A673 (cell line): ENCODE measurements around the gene VWA5B2. TPM values are rescaled to one million over a fixed set of nuclear protein-coding genes. Genes with fewer than 3 reads are reported as not detected.

ENCODE experiments used
- BruUV-seq: library from RNA; stranded (reverse); fragments of 400-500 nt; replicated peaks from 2 replicates; lab custom pipeline; 2021; lab: Mats Ljungman, UMichigan
- CTCF ChIA-PET: fragments of 300-600 bp; sonication (Branson Sonifier 250); formaldehyde crosslinking; loops from one replicate; lab custom pipeline; 2022; ENCODE audit warnings: antibody characterized with exemption; lab: Charles Lee
- POLR2A ChIA-PET: fragments of 300-600 bp; sonication (Branson Sonifier 250); formaldehyde crosslinking; loops from one replicate; lab custom pipeline; 2022; ENCODE audit warnings: antibody characterized with exemption; ENCODE audit not compliant: low non-redundant PET; lab: Charles Lee
- DNase-seq: peaks from one replicate; pipeline ENCODE4 v3.0.0-alpha.2; 2015; ENCODE audit warnings: low spot score
- H3K27ac ChIP-seq: fragments of 200-600 bp; sonication (generic); 2 replicates; pipeline ENCODE4 v1.5.1; 2016; ENCODE audit warnings: mixed run types, low read depth, mild to moderate bottlenecking, mixed read lengths, antibody characterized with exemption, low read length; ENCODE audit not compliant: poor library complexity, severe bottlenecking
- H3K27me3 ChIP-seq: fragments of 200-600 bp; sonication (generic); replicated peaks from 2 replicates; pipeline ENCODE4 v1.6.1; 2017; ENCODE audit warnings: mixed run types, low read depth, mild to moderate bottlenecking, mixed read lengths, antibody characterized with exemption, low read length; ENCODE audit not compliant: insufficient read depth, poor library complexity
- H3K36me3 ChIP-seq: fragments of 200-600 bp; sonication (generic); 2 replicates; pipeline ENCODE4 v1.6.1; 2016; ENCODE audit warnings: mixed run types, mild to moderate bottlenecking, mixed read lengths, antibody characterized with exemption, low read length; ENCODE audit not compliant: insufficient read depth, poor library complexity, severe bottlenecking
- H3K4me1 ChIP-seq: fragments of 200-600 bp; sonication (generic); 2 replicates; pipeline ENCODE4 v1.6.1; 2017; ENCODE audit warnings: mixed run types, mild to moderate bottlenecking, mixed read lengths, antibody characterized with exemption, low read length; ENCODE audit not compliant: insufficient read depth, poor library complexity, severe bottlenecking
- H3K4me3 ChIP-seq: fragments of 200-600 bp; sonication (generic); 2 replicates; pipeline ENCODE4 v1.5.1; 2016; ENCODE audit warnings: low read depth, mixed run types, mild to moderate bottlenecking, mixed read lengths, low read length; ENCODE audit not compliant: poor library complexity, severe bottlenecking
- H3K9me3 ChIP-seq: fragments of 200-600 bp; sonication (generic); 2 replicates; pipeline ENCODE4 v1.6.1; 2016; ENCODE audit warnings: mixed run types, low read depth, mild to moderate bottlenecking, mixed read lengths, antibody characterized with exemption, low read length; ENCODE audit not compliant: poor library complexity, severe bottlenecking
- CTCF ChIP-seq: fragments of 300-800, 200-600 bp; sonication (generic); conservative IDR thresholded peaks from 2 replicates; pipeline ENCODE4 v1.5.1; 2017; ENCODE audit warnings: low read depth, mild to moderate bottlenecking, antibody characterized with exemption, low read length, moderate library complexity, mixed read lengths
- EZH2 ChIP-seq: fragments of 200-600 bp; sonication (generic); IDR thresholded peaks from 2 replicates; pipeline ENCODE4 v1.6.1; 2017; ENCODE audit warnings: borderline replicate concordance, low read depth, mild to moderate bottlenecking, mixed read lengths, antibody characterized with exemption, low read length; ENCODE audit not compliant: poor library complexity, severe bottlenecking
- intact Hi-C: fragments of 100-400 bp; cut with micrococcal nuclease; formaldehyde crosslinking; loops from one replicate; pipeline ENCODE4 v1.10.0; 2022; ENCODE audit not compliant: unreplicated experiment
- total RNA-seq: library from RNA; stranded (reverse); gene quantifications from 2 replicates; pipeline ENCODE4 v1.2.3, GENCODE V29; 2021

The VWA5B2 gene
- total RNA-seq, 1 experiment from 2014 or later: 0.13 TPM

GRCh38 chr3:184272269-184272668, 42.9 kb downstream of the VWA5B2 start:
- Histone ChIP-seq H3K36me3 (no peaks in the 10 kb centered on the region), H3K9me3 (no peaks in the 10 kb centered on the region), H3K4me1 (no peaks in the 10 kb centered on the region), H3K27me3 (peaks cover 24% of the 10 kb centered on the region), H3K4me3 (no peak overlapping the region), H3K27ac (no peak overlapping the region)
- DNase-seq: no peak
- ChIA-PET POLR2A (no interaction called here), CTCF (interaction anchor here (0.6 kb wide), 1 partner anchor 388 kb away, joined by 8 read pairs; no protein-coding TSS in a partner anchor)
- intact Hi-C loops: no loop called here
- no peak for TF ChIP-seq EZH2
- no peak for TF ChIP-seq CTCF
- no TSS peak for BruUV-seq

GRCh38 chr3:184275381-184275701, 46.0 kb downstream of the VWA5B2 start:
- Histone ChIP-seq H3K27me3 (peaks cover 24% of the 10 kb centered on the region), H3K27ac (no peak overlapping the region), H3K4me1 (no peaks in the 10 kb centered on the region), H3K4me3 (no peak overlapping the region), H3K36me3 (no peaks in the 10 kb centered on the region), H3K9me3 (no peaks in the 10 kb centered on the region)
- ChIA-PET CTCF (no interaction called here), POLR2A (no interaction called here)
- intact Hi-C loops: no loop called here
- DNase-seq: no peak
- no TSS peak for BruUV-seq
- TF ChIP-seq CTCF (no peak), EZH2 (no peak)

- Histone ChIP-seq H3K4me3 (no peak within 1 kb of the TSS), H3K9me3 (no peaks in the 10 kb centered on the region), H3K27me3 (peaks cover 24% of the 10 kb centered on the region), H3K27ac (no peak within 1 kb of the TSS), H3K4me1 (no peaks in the 10 kb centered on the region), H3K36me3 (no peaks in the 10 kb centered on the region)
- no peak for DNase-seq
- BruUV-seq: no TSS peak
- ChIA-PET CTCF (no interaction called here), POLR2A (no interaction called here)
- intact Hi-C loops: no loop called here
- TF ChIP-seq CTCF: no peak
- TF ChIP-seq EZH2: no peak
These were observed 46.9 kb downstream of the VWA5B2 start, which contains the start of gene ECE2 for GRCh38 chr3:184275961-184276910. ECE2 (plus strand) TSS chr3:184276022; CDS start chr3:184276154, 132 bp downstream.
